Panc1 (cell line): ENCODE results near the gene HEMK1. TPM values are rescaled to one million over a fixed set of nuclear protein-coding genes. Genes with fewer than 3 reads are reported as not detected.

Experiments used
- ATAC-seq: fragments of 200-7000 bp; cut with Tn5 transposase; 2 replicates; pipeline ENCODE4 v1.9.1; 2020; ENCODE audit warnings: mild to moderate bottlenecking, moderate library complexity
- BruUV-seq: library from RNA; stranded (reverse); fragments of 400-500 nt; replicated peaks from 2 replicates; lab custom pipeline; 2021; lab: Mats Ljungman, UMichigan
- CTCF ChIA-PET: fragments of 300-600 bp; sonication (Branson Sonifier 250); formaldehyde crosslinking; loops from one replicate; lab custom pipeline; 2022; ENCODE audit warnings: antibody characterized with exemption; lab: Charles Lee
- POLR2A ChIA-PET: fragments of 300-600 bp; sonication (Branson Sonifier 250); formaldehyde crosslinking; loops from one replicate; lab custom pipeline; 2022; ENCODE audit warnings: antibody characterized with exemption; lab: Charles Lee
- DNase-seq: peaks from one replicate; pipeline ENCODE4 v3.0.0-alpha.2; 2010; ENCODE audit warnings: low read depth, low spot score
- H3K27ac ChIP-seq: 2 replicates; pipeline ENCODE4 v1.5.1; 2011; ENCODE audit warnings: mild to moderate bottlenecking, low read length, inconsistent platforms
- H3K27me3 ChIP-seq: fragments of 200-500 bp; sonication (Bioruptor generic); 2 replicates; pipeline ENCODE4 v1.6.0; 2014; ENCODE audit warnings: low read length, inconsistent platforms; ENCODE audit not compliant: control insufficient read depth, insufficient read depth
- H3K36me3 ChIP-seq: fragments of 200-500 bp; sonication (Bioruptor generic); 2 replicates; pipeline ENCODE4 v1.5.1; 2014; ENCODE audit warnings: inconsistent platforms, mild to moderate bottlenecking, low read length, moderate library complexity; ENCODE audit not compliant: control insufficient read depth, insufficient read depth
- H3K4me1 ChIP-seq: 2 replicates; pipeline ENCODE4 v1.5.1; 2011; ENCODE audit warnings: inconsistent platforms, mild to moderate bottlenecking, low read length, moderate library complexity; ENCODE audit not compliant: control insufficient read depth, insufficient read depth
- H3K4me3 ChIP-seq, 2 experiments: 2 replicates each; pipeline ENCODE4 v1.5.1; 2011 to 2012; ENCODE audit warnings: low read depth in 2 of 2, low read length in 2 of 2, mild to moderate bottlenecking in 2 of 2, inconsistent platforms in 1 of 2, moderate library complexity in 1 of 2
- H3K9me3 ChIP-seq: fragments of 200-500 bp; sonication (Bioruptor generic); 2 replicates; pipeline ENCODE4 v1.5.1; 2014; ENCODE audit warnings: low read depth, mild to moderate bottlenecking, inconsistent platforms, low read length, moderate library complexity; ENCODE audit not compliant: control insufficient read depth, insufficient read depth
- CTCF ChIP-seq: fragments of 450-650 bp; IDR thresholded peaks from 2 replicates; pipeline ENCODE4 v1.5.1; 2017; ENCODE audit warnings: mild to moderate bottlenecking
- POLR2AphosphoS5 ChIP-seq: IDR thresholded peaks from 2 replicates; pipeline ENCODE4 v1.6.1; 2012; ENCODE audit warnings: mild to moderate bottlenecking, low read depth, low read length, moderate library complexity
- SIN3A ChIP-seq: IDR thresholded peaks from 2 replicates; pipeline ENCODE4 v1.6.1; 2012; ENCODE audit warnings: low read depth, mild to moderate bottlenecking, low read length, moderate library complexity, borderline replicate concordance; ENCODE audit not compliant: insufficient read depth
- TCF7L2 ChIP-seq: IDR thresholded peaks from 2 replicates; pipeline ENCODE4 v1.6.1; 2011; ENCODE audit warnings: mild to moderate bottlenecking, low read depth, low read length, inconsistent platforms
- in situ Hi-C: cut with HindIII; loops from 2 replicates; pipeline ENCODE4 v1.10.0; 2016; ENCODE audit warnings: low sequenced_read_pairs, low pct_unique_long_range_greater_than_20kb
- intact Hi-C: fragments of 100-400 bp; cut with micrococcal nuclease; formaldehyde crosslinking; loops from one replicate; pipeline ENCODE4 v1.10.0; 2022; ENCODE audit not compliant: unreplicated experiment
- total RNA-seq: library from RNA; stranded (reverse); gene quantifications from one replicate; pipeline ENCODE4 v1.2.1, GENCODE V29; 2021; ENCODE audit not compliant: unreplicated experiment
- TF ChIP-seq, protein P1 (sequence below), 2 experiments: IDR thresholded peaks; 2 replicates each; pipeline ENCODE4 v1.6.1; 2011 to 2012; ENCODE audit warnings: low read depth in 2 of 2, control low read depth in 1 of 2, low read length in 1 of 2, mild to moderate bottlenecking in 1 of 2, moderate library complexity in 1 of 2; ENCODE audit not compliant: insufficient read depth in 1 of 2

HEMK1 gene
- total RNA-seq, 1 experiment from 2014 or later = 12.1 TPM

GRCh38 chr3:50521572-50521971 lies 47.8 kb upstream of the HEMK1 start:
- Histone ChIP-seq H3K36me3 (no peaks in the 10 kb centered on the region), H3K9me3 (no peaks in the 10 kb centered on the region), H3K27me3 (no peaks in the 10 kb centered on the region), H3K4me3 (no peak overlapping the region), H3K27ac (no peak overlapping the region), H3K4me1 (no peaks in the 10 kb centered on the region)
- in situ Hi-C loops = no loop called here
- TF ChIP-seq CTCF (no peak), POLR2AphosphoS5 (no peak), SIN3A (no peak), TCF7L2 (no peak)
- TF ChIP-seq, protein P1, sequence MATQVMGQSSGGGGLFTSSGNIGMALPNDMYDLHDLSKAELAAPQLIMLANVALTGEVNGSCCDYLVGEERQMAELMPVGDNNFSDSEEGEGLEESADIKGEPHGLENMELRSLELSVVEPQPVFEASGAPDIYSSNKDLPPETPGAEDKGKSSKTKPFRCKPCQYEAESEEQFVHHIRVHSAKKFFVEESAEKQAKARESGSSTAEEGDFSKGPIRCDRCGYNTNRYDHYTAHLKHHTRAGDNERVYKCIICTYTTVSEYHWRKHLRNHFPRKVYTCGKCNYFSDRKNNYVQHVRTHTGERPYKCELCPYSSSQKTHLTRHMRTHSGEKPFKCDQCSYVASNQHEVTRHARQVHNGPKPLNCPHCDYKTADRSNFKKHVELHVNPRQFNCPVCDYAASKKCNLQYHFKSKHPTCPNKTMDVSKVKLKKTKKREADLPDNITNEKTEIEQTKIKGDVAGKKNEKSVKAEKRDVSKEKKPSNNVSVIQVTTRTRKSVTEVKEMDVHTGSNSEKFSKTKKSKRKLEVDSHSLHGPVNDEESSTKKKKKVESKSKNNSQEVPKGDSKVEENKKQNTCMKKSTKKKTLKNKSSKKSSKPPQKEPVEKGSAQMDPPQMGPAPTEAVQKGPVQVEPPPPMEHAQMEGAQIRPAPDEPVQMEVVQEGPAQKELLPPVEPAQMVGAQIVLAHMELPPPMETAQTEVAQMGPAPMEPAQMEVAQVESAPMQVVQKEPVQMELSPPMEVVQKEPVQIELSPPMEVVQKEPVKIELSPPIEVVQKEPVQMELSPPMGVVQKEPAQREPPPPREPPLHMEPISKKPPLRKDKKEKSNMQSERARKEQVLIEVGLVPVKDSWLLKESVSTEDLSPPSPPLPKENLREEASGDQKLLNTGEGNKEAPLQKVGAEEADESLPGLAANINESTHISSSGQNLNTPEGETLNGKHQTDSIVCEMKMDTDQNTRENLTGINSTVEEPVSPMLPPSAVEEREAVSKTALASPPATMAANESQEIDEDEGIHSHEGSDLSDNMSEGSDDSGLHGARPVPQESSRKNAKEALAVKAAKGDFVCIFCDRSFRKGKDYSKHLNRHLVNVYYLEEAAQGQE (IDR thresholded peaks at IDR 0.05; ENCODE audit: insufficient read depth in 1 of 2, low read depth in 2 of 2, low read length in 1 of 2) = no peak
- ATAC-seq (no peak), DNase-seq (no peak)
- intact Hi-C loops = no loop called here
- no TSS peak for BruUV-seq
- ChIA-PET POLR2A (no interaction called here), CTCF (interaction anchor here (0.6 to 0.7 kb wide), 2 partner anchors 8 to 178 kb away, joined by 5 to 10 read pairs; no protein-coding TSS in a partner anchor)

- H3K27me3 ChIP-seq = no peaks in the 10 kb centered on the region
- DNase-seq = no peak
- H3K36me3 ChIP-seq = no peaks in the 10 kb centered on the region
- H3K4me1 ChIP-seq = no peaks in the 10 kb centered on the region
- ChIA-PET CTCF (no interaction called here), POLR2A (no interaction called here)
- intact Hi-C loops = no loop called here
- in situ Hi-C loops = no loop called here
- ATAC-seq = no peak
- TF ChIP-seq, protein P1 (IDR thresholded peaks at IDR 0.05; ENCODE audit: insufficient read depth in 1 of 2, low read depth in 2 of 2, low read length in 1 of 2) = no peak
- no peak for TF ChIP-seq POLR2AphosphoS5
- TF ChIP-seq SIN3A = no peak
- TF ChIP-seq TCF7L2 = no peak
- no peak for TF ChIP-seq CTCF
- no TSS peak for BruUV-seq
- H3K9me3 ChIP-seq = no peaks in the 10 kb centered on the region
- no peak overlapping the region for H3K27ac ChIP-seq
- no peak overlapping the region for H3K4me3 ChIP-seq
Observed at GRCh38 chr3:50523279-50523811, 46.0 kb upstream of the HEMK1 start.
